HG03175 (cell line): ENCODE data around the gene LARGE1.

Experiments
- ATAC-seq: cut with Tn5 transposase; IDR thresholded peaks from one replicate; pipeline ENCODE4 v1.9.1; 2021; ENCODE audit warnings: mild to moderate bottlenecking, moderate library complexity; ENCODE audit not compliant: unreplicated experiment

Gene LARGE1

DNA sequence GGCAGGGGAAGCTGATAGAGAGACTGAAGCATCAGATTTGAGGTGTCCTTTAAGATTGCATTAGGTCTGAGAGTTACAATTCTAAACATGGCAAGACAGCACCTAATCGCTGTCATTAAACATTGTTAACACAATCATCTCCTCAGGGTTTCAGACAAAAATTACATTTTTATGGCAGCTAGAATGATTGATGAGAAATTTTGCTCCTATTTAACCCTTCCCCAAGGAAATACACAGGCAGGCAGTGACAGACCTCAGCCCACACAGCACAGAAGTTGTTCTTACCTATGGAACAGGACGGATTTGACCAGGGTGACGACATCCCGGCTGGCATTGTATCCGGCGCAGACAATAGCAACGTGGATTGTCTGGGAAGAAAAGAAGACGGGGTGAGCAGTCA, 294.3 kb downstream of the LARGE1 start:
- no peak for ATAC-seq

DNA sequence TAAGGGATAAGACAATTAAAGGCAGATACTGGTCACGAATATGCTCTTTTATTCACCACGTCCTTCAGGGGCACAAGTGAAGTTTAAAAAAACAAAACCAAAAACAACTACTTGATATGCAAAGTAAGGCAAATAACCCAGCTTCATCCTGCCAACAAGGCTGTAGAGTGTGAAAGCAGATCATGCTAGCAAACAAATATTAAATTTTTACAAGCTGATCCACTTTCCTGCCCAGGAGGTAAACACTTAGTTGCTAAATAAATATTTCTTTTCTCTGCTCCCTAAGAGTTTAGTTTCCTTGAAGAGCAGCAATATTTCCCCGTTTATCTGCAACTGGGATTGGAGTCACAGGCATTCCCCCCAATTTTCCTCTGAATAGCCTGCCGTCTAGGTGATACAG, 300.2 kb downstream of the LARGE1 start:
- no peak for ATAC-seq

DNA sequence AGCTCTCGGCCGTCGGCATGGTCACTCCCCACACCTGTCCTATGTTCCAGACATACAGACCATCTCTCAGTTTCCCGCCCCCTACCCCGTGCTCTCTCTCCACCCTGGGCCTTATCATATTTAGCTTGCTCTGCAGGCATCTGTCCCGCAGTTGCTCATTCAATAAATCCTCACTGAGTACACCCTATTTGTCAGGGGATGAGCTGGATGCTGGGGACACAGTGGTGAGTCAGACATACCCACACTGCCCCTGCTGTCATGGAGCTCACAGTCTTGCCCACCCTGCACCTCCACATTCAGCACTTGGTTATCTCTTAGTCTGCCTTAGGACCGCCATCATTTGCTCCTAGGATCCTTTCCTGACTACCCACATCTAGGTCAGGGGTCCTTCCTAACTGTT, 313.8 kb downstream of the LARGE1 start:
- ATAC-seq, result no peak

DNA sequence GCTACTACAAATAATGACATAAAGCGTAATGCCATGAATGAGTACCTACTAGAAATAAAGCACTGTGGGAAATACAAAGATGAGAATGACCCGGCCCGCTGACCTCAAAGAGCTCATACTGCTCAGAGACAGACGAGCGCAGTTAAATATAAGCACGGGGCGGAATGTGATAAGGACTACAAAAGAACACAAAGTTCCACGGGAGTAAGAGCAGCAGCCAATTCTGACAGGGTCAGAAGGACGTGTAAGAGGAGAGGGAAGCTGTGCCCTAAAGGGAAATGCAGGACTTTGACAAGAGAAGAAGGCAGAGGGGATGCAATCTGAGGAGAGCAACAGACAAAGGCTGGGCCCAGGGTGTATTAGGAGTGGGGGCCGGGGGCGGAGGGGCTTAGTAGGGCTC, 314.6 kb downstream of the LARGE1 start:
- no peak for ATAC-seq

DNA sequence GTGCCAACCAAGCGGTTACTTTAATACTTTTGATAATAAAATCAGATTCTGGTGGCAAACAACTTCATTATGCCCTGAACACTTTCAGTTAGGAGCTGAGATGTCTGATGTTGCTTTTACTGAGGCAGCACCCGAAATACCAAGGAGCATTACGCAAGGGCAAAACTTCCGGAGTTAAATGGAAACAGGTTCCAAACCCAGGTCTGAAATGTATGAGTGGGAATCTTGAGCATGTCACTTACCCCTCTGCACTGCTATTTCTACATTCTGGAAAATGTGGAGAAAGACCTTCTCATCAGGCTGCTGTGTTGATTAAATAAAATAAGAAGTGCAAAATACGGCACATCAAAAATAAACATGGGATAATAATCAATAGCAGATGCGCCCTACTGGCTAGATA, 315.1 kb downstream of the LARGE1 start:
- no peak for ATAC-seq

DNA sequence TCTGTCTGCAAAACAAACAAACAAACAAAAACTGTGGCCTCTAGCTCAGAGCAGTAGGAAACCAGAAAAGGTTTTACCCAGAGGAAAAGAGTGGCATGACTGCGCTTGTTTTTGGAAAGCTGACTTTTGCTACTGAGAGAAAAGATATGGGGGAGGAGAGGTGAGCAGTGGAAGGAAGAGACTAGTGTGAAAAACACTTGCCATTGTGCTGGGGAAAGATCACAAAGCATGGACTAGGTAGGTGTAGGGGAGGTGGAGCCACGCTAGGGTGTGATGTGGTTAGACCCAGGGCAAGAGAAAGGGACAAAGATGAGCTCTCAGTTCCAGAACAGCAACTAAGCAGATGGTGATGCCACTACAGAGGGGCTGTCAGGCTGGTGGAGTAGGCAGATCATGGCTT, 319.2 kb downstream of the LARGE1 start:
- no peak for ATAC-seq

DNA sequence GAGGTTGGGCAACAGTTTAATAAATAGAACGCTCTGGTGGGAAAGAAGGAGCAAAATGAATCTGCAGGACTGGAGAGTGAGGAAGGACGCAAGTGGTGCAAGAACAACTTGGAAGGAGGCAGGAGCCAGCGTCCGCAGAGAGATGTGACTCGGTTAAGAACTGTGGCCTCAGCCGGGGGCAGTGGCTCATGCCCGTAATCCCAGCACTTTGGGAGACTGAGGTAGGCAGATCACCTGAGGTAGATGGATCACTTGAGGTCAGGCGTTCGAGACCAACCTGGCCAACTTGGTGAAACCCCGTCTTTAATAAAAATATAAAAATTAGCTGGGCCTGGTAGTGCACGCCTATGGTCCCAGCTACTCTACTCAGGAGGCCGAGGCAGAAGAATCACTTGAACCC, 319.7 kb downstream of the LARGE1 start:
- no peak for ATAC-seq

DNA sequence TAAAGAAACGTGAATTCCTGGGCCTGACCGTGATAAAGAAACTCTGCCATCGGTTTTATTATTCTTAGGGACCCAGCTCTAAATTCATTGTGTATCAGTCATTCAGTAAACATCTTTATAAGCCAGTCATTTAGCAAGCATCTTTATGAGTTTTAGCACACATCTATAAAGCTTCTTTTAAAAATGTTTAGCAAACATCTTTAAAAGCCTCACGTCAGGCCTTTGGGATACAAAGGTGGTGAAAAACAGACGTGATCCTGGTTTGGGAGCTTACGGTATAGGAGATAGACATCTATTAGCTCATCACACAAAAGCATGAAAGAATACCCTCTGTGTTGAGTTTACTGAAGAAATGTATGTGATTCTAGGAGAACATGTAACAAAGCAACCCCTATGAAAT, 320.2 kb downstream of the LARGE1 start:
- no peak for ATAC-seq

DNA sequence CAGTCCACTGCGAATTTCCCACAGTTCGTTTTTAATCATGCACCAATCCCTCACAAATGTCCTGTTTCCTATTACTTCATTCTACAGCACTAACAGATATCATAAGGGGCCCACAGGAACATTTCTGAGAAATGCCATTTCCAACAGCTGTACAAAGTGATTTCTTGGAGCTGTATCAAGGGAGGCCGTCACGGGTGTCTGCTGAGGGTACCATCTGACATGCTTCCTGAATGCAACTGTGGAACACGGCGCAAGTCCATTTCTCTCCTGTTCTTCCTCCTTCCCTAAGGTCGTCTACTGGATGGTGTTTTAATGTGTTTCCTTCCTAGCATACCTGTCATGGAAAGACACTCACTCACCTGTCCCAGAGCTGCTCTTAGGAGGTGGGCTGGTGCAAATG, 320.7 kb downstream of the LARGE1 start:
- ATAC-seq, result no peak

DNA sequence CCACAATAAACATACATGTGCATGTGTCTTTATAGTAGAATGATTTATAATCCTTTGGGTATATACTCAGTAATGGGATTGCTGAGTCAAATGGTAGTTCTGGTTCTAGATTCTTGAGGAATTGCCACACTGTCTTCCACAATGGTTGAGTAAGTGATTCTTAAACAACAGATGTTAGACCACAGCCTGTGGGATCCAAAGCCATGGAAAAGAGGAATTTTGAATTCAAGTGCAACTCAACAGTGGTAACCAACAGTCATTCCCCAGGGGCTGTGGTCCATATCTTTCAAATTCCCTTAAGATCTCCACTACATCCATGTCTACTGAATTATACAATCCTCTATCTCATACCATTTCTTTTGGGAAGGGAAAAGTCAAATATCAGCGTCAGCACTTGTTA, 321.5 kb downstream of the LARGE1 start:
- ATAC-seq, result no peak

DNA sequence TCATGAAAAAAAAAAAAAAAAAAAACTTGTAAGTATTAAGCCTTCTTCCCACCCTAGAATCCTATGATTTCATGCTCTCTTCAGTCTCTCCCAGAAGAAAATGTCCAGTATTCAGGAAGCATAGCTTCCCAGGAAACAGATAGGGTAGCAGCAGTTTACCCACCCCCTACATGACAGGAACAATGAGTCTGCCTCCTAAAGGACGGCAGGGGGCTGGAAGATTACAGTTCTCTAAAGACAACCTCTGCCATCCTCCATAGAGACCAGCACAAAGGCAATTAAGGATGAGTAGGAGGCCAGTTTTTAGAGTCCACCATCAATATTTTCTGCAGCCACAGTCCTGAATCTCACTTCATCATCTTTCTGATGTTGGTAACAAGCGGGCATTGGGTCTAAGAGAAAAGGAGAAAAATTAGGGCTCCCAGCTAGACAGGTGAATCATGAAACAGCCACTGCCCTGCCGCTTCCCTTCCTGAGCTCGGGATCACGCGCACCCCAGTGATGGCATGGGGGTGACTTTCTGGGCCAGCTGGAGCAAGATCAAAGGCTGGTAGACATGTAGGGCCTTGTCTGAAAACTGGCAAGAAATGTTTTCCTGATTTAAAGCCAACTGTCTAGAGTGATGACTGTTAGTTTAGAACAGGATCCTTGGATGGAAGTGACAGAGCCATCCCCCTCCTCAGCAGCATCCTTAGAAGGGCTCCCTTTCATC, 322.8 kb downstream of the LARGE1 start:
- no peak for ATAC-seq

DNA sequence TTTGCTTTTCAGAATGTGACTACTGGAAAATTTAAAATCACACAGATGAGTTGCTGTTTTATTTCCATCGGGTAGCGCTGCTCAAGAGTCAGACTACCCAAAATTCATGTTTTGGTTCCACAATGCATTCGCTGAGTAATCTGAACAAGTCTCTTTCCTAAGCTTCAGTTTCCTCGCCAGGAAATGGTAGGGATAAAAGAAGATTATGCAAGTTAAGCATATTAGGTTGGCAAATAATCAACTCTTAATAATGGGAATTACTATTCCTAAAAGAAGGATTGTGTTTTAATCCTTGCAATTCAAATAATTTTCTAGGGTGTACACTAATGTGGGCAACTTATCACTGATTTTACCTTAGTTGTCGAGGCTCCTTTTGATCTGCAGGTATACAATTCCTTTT, 326.5 kb downstream of the LARGE1 start:
- no peak for ATAC-seq

DNA sequence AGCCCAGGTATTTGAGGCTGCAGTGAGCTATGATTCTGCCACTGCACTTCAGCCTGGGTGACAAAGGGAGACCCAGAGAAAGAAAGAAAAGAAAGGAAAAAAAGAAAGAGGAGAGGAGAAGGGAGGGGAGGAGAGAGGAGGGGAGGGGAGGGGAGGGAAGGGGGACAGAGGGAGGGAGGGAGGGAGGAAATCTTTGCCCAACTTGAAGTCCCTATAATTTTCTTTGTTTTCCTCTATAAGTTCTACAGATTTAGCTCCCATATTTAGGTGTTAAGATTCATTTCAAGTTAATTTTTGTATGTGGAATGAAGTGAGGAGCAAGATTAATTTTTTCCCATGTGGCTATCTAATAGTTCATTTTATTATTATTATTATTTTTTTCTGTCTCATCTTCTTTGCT, 328.3 kb downstream of the LARGE1 start:
- no peak for ATAC-seq

DNA sequence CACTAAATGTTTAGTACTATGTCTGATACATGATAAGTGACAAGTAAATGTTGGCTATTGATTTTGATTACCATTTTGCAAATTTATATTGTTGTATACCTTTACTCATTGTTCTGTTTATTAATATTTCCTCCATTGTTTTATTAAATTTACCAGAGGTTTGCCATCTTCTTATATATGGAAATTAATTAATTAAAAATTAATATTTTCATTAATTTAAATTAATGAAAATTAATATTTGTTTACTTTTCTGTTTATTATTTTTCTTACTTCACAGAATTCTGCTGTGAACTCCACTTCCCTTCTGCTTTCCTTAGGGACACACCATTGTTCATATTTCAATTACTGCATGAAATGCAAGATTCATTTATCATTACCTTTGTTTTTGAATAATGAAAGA, 331.0 kb downstream of the LARGE1 start:
- no peak for ATAC-seq

DNA sequence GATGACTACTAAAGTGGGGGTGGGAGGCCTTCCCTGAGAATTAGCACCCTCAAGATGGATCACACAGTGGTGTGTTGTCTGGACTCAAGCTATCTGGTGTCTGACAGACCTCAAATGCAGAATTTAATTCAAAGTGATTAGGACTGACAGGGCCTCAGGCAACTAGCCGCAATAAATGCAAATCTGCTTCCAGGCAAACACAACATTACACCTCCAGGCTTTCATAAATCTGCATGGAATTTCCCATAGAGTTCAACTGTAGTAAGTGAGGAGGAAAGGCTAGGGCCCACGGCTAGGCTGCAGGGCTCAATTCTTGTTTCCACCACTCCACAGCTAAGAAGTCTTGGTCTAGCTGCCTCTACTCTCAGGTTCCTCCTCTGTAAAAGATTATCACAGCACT, 331.4 kb downstream of the LARGE1 start:
- ATAC-seq, result no peak

DNA sequence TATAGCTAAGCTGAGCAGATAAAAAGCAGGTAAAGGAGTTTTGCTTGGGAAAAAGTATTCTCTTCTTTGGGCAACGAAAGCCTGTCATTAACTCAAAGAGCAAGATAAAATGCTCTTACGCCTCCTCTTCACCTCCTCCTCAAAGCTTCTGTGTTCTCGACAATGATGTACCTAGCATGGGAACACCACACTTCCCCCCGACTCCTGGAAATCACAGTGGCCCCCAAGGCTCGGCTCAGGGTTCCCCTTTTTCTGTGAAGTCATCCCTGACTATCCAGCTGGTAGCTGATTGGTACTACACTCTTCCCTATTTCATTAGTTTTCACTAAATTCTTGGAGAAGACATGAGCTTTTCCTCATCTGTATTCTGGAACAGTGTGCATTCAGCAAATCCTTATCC, 336.1 kb downstream of the LARGE1 start:
- ATAC-seq, result no peak

DNA sequence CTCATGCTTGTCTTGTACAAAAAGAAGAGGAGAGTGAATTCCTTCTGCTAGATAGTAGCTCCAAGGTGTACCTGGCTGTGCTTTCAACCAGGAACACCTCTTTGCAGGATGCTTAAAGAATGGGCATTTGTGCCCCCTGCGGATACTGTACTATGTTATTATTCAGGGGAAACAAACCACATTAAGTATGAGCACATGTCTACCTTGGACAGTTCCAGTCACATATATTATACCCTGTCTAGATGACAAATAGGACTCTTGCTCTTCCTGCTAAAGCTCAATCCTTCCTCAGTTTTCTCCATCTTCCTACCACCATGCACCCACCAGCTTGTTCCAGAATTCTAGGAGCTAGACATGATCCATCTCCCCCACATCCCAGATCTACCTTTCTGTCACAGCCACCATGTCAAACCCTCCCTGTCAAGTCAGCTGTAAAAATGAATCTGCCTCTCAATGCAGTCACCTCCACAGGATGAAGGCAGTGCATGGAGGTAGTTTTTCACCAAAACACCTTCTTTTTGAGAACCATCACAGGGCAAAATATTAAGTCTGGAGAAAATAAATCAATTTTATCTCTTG, 337.4 kb downstream of the LARGE1 start:
- ATAC-seq, result no peak

DNA sequence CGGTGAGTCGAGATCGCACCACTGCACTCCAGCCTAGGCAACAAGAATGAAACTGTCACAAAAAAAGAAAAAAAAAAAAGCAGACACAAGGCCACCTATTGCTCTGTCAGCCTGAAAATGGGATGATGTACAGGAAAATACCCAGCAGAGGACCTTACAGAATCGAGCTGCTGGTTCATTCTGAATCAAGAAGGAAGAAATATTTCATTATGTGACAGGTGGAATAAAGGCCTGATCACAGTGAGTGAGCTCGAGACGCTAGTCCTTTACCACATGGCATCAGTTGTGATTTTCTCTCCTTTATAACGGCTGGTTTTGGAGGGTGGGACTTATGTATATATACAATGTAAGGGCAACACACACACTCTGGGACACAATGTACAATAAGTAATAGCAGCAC, 340.0 kb downstream of the LARGE1 start:
- no peak for ATAC-seq

DNA sequence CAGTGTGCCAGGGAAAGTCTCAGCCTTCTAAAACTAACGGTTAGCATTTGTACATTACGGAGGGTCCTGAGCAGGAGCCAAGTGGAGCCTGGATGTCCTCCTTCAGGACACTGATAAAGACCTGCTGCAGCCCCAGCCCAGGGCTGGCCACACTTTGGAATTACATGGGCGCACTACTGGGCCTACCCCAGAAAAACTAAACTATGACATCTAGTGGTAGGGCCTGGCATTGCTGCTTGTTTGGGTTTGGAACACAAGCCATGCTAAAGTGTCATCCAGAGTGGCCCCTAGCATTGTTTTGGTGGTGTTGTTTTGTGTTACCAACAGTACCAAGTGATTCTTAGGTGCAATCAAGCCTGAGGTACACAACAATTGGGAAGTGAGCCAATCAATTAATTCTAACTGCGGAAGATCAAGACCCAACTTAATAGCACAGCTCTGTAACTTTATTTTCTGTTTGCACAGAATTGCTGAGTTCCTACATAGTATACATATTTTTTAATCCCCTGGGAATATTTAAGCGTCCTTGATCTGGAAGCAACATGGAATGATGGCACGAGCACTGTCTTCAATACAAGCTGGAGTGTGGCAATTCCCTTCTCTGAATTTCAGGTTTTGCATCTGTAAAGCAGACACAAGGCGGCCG, 340.7 kb downstream of the LARGE1 start:
- peak; percentile 57 for ATAC-seq

DNA sequence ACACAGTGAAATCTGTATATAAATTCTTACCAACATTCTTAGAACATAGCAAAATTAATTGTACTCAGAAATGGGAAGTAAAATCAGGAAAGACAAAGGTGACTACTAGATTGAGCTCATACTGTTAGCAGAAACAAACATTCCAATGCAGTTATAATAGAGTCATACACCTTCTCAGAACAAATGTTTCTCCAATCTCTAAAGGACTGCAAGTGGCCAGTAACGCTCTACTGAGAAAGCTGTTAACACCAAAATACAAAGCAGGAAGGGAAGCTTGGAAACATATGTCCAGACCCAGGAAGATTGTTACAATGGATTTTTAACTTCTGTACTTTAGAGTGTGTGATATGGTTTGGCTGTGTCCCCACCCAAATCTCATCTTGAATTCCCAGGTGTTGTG, 341.5 kb downstream of the LARGE1 start:
- no peak for ATAC-seq

DNA sequence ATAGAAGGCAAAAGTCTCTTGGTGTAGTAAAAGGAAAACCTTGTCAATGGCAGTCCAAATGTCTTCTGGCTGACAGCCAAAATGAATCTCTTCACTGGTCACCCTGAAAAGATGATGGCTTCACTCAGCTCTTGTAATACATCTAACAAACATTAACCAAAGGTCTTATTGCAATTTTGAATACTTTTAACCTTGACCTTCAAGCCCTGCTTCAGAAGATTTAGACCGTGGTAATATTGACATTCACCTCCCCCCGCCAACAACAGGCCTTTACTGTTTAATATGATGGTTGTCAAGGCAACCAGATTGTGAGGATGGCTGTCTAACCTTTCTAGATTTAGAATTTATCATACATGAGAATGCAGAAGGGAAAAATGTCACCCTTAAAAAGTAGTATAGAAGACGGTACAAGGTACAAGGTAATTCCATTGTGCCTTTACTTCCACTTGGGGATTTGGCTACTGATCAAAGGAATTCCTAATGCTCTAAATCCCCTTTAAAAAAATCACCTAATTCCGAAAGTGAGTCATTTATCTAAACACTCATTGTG, 342.3 kb downstream of the LARGE1 start:
- ATAC-seq, result no peak

DNA sequence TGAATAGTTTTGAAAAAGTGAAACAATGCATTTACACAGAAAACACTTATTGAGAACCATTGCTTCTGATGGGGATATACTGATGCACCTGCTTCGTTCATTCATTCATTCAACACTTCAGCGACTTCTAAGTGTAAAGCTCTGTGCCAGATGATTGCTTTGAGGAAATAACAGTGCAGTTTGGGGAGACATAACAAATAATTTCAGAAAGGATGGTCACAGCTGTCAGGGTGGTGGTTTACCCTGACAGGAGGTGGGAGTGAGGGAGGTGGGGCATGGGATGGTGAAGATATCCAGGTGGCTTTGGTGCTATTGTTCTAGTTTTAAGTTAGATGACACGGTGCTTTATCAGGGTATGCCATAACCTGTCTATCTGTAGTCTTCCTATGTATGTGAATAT, 344.1 kb downstream of the LARGE1 start:
- no peak for ATAC-seq
